ENCODE data around the gene WFIKKN2.

DNA sequence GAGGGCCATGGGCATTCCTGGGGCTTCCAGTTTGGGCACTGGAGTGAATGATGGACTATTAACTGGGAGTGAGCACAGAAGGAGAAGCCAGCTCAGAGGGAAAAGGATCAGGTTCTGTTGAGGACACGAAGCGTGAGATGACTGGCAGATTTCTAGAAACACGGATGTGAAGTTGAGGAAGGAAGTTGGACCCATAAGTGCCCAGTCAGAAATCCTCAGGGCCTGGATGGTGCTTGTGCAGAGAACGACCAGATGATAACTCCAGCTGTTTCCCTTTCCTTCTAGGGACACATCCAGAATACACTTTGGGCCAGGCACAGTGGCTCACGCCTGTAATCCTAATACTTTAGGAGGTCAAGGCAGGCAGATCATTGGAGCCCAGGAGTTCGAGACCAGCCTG lies 44.8 kb upstream of the WFIKKN2 start:
- TF ChIP-seq POLR2A (IDR thresholded peaks at IDR 0.05) = no peak
- TF ChIP-seq, protein P1, sequence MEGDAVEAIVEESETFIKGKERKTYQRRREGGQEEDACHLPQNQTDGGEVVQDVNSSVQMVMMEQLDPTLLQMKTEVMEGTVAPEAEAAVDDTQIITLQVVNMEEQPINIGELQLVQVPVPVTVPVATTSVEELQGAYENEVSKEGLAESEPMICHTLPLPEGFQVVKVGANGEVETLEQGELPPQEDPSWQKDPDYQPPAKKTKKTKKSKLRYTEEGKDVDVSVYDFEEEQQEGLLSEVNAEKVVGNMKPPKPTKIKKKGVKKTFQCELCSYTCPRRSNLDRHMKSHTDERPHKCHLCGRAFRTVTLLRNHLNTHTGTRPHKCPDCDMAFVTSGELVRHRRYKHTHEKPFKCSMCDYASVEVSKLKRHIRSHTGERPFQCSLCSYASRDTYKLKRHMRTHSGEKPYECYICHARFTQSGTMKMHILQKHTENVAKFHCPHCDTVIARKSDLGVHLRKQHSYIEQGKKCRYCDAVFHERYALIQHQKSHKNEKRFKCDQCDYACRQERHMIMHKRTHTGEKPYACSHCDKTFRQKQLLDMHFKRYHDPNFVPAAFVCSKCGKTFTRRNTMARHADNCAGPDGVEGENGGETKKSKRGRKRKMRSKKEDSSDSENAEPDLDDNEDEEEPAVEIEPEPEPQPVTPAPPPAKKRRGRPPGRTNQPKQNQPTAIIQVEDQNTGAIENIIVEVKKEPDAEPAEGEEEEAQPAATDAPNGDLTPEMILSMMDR (IDR thresholded peaks at IDR 0.05) = no peak

Measured in uterus (tissue), 2 donors.